Measurements from ENCODE around the gene TFAP2A.

Gene TFAP2A

DNA sequence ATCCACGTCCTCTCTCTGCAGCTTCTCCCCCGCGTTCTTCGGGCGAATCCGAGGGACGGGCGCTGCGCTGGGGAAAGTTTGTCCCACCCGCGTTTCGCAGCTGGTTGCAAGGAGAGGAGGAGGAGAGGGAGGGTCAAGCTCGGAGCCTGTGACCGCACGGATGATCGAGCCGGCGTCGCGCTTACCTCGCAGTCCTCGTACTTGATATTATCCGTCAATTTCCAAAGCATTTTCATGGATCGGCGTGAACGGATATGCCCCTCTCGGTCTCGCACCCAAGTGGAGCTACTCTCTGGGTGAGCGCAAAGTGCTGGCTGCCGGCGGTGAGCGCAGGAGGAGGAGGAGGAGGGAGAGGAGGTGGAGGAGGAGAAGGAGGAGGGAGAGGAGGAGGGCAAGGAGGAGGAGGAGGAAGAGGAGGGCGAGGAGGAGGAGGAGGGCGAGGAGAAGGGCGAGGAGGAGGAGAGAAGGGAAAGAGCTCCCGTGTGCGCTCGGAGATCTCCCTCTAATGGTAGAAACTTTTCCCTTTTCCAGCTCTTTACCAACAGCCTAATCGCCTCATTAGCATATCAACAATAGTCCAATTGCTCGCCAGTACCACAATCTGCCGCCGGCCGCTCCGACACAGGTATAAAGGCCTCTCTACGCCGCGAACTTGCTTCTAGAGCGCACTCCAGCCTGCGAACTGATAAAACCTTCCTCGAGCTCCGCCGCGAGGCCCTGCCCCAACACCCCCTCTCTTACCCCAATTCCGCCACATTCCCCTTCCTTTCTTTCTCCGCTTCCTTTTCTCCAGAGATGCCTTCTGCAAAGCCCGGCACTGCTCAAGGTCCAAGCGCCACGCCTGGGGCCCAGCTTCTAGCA is at the start of gene TFAP2A:
TSS of gene TFAP2A (minus strand) at position 319 of the 861 bp plus-strand sequence. CDS start at position 236, 83 bp downstream.
- Histone ChIP-seq H3K4me3 (ENCODE audit: low read depth, low read length, poor library complexity, severe bottlenecking) (no peak within 1 kb of the TSS), H3K27me3 (ENCODE audit: insufficient read depth, low read length) (peaks cover 3% of the 10 kb centered on the region; the same call in 1 of the 2 replicates), H3K9ac (ENCODE audit: low read length) (no peak within 1 kb of the TSS), H3K9me3 (ENCODE audit: low read length) (no peaks in the 10 kb centered on the region), H2AFZ (ENCODE audit: low read length) (no peak within 1 kb of the TSS), H3F3A (ENCODE audit: insufficient read depth, low read length) (no peaks in the 10 kb centered on the region), H3K4me2 (ENCODE audit: low read length) (no peak within 1 kb of the TSS), H3K79me2 (ENCODE audit: insufficient read depth, low read length) (no peaks in the 10 kb centered on the region), H3K4me1 (ENCODE audit: insufficient read depth, low read length, severe bottlenecking) (peaks cover 6% of the 10 kb centered on the region), H3K9me2 (ENCODE audit: low read depth, low read length) (no peaks in the 10 kb centered on the region), H3K27ac (ENCODE audit: low read depth, low read length, poor library complexity, severe bottlenecking) (no peak within 1 kb of the TSS), H3K36me3 (ENCODE audit: insufficient read depth, low read length) (no peaks in the 10 kb centered on the region; the same call in 1 of the 2 replicates), H4K20me1 (ENCODE audit: insufficient read depth, low read length) (no peaks in the 10 kb centered on the region)
- TF ChIP-seq, protein P1, sequence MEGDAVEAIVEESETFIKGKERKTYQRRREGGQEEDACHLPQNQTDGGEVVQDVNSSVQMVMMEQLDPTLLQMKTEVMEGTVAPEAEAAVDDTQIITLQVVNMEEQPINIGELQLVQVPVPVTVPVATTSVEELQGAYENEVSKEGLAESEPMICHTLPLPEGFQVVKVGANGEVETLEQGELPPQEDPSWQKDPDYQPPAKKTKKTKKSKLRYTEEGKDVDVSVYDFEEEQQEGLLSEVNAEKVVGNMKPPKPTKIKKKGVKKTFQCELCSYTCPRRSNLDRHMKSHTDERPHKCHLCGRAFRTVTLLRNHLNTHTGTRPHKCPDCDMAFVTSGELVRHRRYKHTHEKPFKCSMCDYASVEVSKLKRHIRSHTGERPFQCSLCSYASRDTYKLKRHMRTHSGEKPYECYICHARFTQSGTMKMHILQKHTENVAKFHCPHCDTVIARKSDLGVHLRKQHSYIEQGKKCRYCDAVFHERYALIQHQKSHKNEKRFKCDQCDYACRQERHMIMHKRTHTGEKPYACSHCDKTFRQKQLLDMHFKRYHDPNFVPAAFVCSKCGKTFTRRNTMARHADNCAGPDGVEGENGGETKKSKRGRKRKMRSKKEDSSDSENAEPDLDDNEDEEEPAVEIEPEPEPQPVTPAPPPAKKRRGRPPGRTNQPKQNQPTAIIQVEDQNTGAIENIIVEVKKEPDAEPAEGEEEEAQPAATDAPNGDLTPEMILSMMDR (IDR thresholded peaks at IDR 0.05; ENCODE audit: low read length): no peak

DNA sequence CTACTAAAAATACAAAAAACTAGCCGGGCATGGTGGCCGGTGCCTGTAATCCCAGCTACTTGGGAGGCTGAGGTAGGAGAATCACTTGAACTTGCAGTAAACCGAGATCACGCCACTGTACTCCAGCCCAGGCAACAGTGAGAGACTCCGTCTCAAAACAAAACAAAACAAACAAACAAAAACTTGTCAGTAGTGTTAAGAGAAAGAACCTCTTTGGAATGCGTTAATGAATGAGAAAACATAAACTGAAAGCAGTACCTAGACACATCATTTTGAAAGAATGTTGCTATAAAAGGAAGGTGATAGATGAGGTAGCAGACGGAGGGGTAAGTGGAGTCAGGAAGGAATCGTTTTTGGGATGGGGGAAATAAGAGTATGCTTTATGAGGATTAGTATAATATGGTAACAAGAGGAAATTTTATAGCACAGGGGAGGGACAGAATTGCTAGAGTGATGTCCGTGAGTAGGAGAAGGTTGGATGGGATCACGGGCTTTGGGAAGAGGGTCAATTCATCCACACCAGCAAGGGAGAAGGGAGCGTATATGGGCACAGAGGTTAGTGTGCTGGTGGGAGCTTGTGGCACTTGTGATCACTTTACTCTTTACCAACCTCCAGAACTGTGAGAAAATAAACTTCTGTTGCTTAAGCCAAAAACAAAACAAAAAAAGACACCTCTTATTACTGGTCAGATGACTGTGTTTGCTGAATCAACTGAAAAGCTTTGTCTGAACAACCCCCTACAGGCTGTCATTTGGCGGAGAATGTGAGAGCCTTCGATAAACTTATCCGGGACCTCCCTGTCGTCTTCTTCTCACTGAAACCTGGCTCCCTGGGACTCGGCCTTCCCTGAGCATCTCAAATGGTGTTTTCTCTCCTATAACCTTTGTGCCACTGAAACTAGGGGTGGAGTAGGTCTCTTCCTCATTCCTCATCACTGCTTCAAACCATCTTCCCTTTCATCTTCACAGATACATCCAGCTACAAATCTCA is 48.9 kb upstream of the TFAP2A start:
- H3K4me3 ChIP-seq (ENCODE audit: low read depth, low read length, poor library complexity, severe bottlenecking): no peak overlapping the region
- no peak overlapping the region for H3K27ac ChIP-seq (ENCODE audit: low read depth, low read length, poor library complexity, severe bottlenecking)
- no peak overlapping the region for H3K9ac ChIP-seq (ENCODE audit: low read length)
- no peak overlapping the region for H3K4me2 ChIP-seq (ENCODE audit: low read length)
- no peaks in the 10 kb centered on the region for H3K27me3 ChIP-seq (ENCODE audit: insufficient read depth, low read length)
- TF ChIP-seq, protein P1 (IDR thresholded peaks at IDR 0.05; ENCODE audit: low read length): no peak
- TF ChIP-seq EZH2 (IDR thresholded peaks at IDR 0.05; ENCODE audit: borderline replicate concordance, low read length): no peak
- no peaks in the 10 kb centered on the region for H3K79me2 ChIP-seq (ENCODE audit: insufficient read depth, low read length)
- no peaks in the 10 kb centered on the region for H3K9me2 ChIP-seq (ENCODE audit: low read depth, low read length)
- no peaks in the 10 kb centered on the region for H3K9me3 ChIP-seq (ENCODE audit: low read length)
- no peaks in the 10 kb centered on the region for H4K20me1 ChIP-seq (ENCODE audit: insufficient read depth, low read length)
- H3K36me3 ChIP-seq (ENCODE audit: insufficient read depth, low read length): no peaks in the 10 kb centered on the region
- peaks cover 20% of the 10 kb centered on the region for H3K4me1 ChIP-seq (ENCODE audit: insufficient read depth, low read length, severe bottlenecking)
- H3F3A ChIP-seq (ENCODE audit: insufficient read depth, low read length): no peaks in the 10 kb centered on the region
- H2AFZ ChIP-seq (ENCODE audit: low read length): no peak overlapping the region

DNA sequence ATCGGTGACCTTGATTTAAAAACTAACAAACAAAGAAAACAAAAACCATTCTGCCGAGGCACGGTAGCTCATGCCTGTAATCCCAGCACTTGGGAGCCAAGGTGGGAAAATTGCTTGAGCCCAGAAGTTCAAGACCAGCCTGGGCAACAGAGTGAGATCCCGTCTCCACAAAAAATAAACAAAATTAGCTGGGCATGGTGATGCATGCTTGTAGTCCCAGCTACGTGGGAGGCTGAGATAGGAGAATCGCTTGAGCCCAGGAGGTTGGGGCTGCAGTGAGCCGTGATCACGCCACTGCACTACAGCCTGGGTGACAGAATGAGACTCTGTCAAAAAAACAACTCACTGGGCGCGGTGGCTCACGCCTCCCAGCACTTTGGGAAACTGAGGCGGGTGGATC is 48.2 kb upstream of the TFAP2A start:
- Histone ChIP-seq H3K9me3 (ENCODE audit: low read length) (no peaks in the 10 kb centered on the region), H3K4me2 (ENCODE audit: low read length) (no peak overlapping the region), H3K4me3 (ENCODE audit: low read depth, low read length, poor library complexity, severe bottlenecking) (no peak overlapping the region), H2AFZ (ENCODE audit: low read length) (no peak overlapping the region), H3K9ac (ENCODE audit: low read length) (no peak overlapping the region), H3K9me2 (ENCODE audit: low read depth, low read length) (no peaks in the 10 kb centered on the region), H3K27ac (ENCODE audit: low read depth, low read length, poor library complexity, severe bottlenecking) (no peak overlapping the region), H4K20me1 (ENCODE audit: insufficient read depth, low read length) (no peaks in the 10 kb centered on the region), H3K27me3 (ENCODE audit: insufficient read depth, low read length) (no peaks in the 10 kb centered on the region), H3K36me3 (ENCODE audit: insufficient read depth, low read length) (no peaks in the 10 kb centered on the region), H3K4me1 (ENCODE audit: insufficient read depth, low read length, severe bottlenecking) (peaks cover 20% of the 10 kb centered on the region), H3F3A (ENCODE audit: insufficient read depth, low read length) (no peaks in the 10 kb centered on the region), H3K79me2 (ENCODE audit: insufficient read depth, low read length) (no peaks in the 10 kb centered on the region)
- no peak for TF ChIP-seq EZH2 (IDR thresholded peaks at IDR 0.05; ENCODE audit: borderline replicate concordance, low read length)
- TF ChIP-seq, protein P1 (IDR thresholded peaks at IDR 0.05; ENCODE audit: low read length): no peak
